Measurements from ENCODE around the gene C1orf87.

Gene C1orf87

GRCh38 chr1:60035921-60036320 is 37.6 kb downstream of the C1orf87 start:
- Histone ChIP-seq H3K36me3 (ENCODE audit: insufficient read depth, low read length) (no peaks in the 10 kb centered on the region), H2AFZ (ENCODE audit: low read length, unreplicated experiment) (no peak overlapping the region), H3K79me2 (ENCODE audit: control insufficient read depth, insufficient read depth, low read length, unreplicated experiment) (no peaks in the 10 kb centered on the region), H3K27ac (ENCODE audit: low read depth, low read length) (no peak overlapping the region), H3K4me1 (ENCODE audit: control insufficient read depth, insufficient read depth, low read length, unreplicated experiment) (no peaks in the 10 kb centered on the region), H3K4me3 (ENCODE audit: low read depth, low read length) (no peak overlapping the region), H3K27me3 (ENCODE audit: insufficient read depth, low read length) (no peaks in the 10 kb centered on the region)

- no peaks in the 10 kb centered on the region for H3K36me3 ChIP-seq (ENCODE audit: insufficient read depth, low read length)
- no peaks in the 10 kb centered on the region for H3K27me3 ChIP-seq (ENCODE audit: insufficient read depth, low read length)
- H3K4me3 ChIP-seq (ENCODE audit: low read depth, low read length) = no peak overlapping the region
- H2AFZ ChIP-seq (ENCODE audit: low read length, unreplicated experiment) = no peak overlapping the region
- H3K27ac ChIP-seq (ENCODE audit: low read depth, low read length) = no peak overlapping the region
- no peaks in the 10 kb centered on the region for H3K79me2 ChIP-seq (ENCODE audit: control insufficient read depth, insufficient read depth, low read length, unreplicated experiment)
- H3K4me1 ChIP-seq (ENCODE audit: control insufficient read depth, insufficient read depth, low read length, unreplicated experiment) = no peaks in the 10 kb centered on the region
Observed at GRCh38 chr1:60034999-60035398, 38.6 kb downstream of the C1orf87 start.

- Histone ChIP-seq H3K36me3 (ENCODE audit: insufficient read depth, low read length) (no peaks in the 10 kb centered on the region), H3K79me2 (ENCODE audit: control insufficient read depth, insufficient read depth, low read length, unreplicated experiment) (no peaks in the 10 kb centered on the region), H3K4me3 (ENCODE audit: low read depth, low read length) (no peak overlapping the region), H2AFZ (ENCODE audit: low read length, unreplicated experiment) (no peak overlapping the region), H3K27me3 (ENCODE audit: insufficient read depth, low read length) (no peaks in the 10 kb centered on the region), H3K4me1 (ENCODE audit: control insufficient read depth, insufficient read depth, low read length, unreplicated experiment) (no peaks in the 10 kb centered on the region), H3K27ac (ENCODE audit: low read depth, low read length) (no peak overlapping the region)
Observed at GRCh38 chr1:60033066-60033465, 40.5 kb downstream of the C1orf87 start.

GRCh38 chr1:60031146-60031545 is 42.4 kb downstream of the C1orf87 start:
- Histone ChIP-seq H2AFZ (ENCODE audit: low read length, unreplicated experiment) (no peak overlapping the region), H3K36me3 (ENCODE audit: insufficient read depth, low read length) (no peaks in the 10 kb centered on the region), H3K4me1 (ENCODE audit: control insufficient read depth, insufficient read depth, low read length, unreplicated experiment) (no peaks in the 10 kb centered on the region), H3K27me3 (ENCODE audit: insufficient read depth, low read length) (peaks cover 2% of the 10 kb centered on the region; the same call in 1 of the 2 replicates), H3K4me3 (ENCODE audit: low read depth, low read length) (no peak overlapping the region), H3K27ac (ENCODE audit: low read depth, low read length) (no peak overlapping the region), H3K79me2 (ENCODE audit: control insufficient read depth, insufficient read depth, low read length, unreplicated experiment) (no peaks in the 10 kb centered on the region)

GRCh38 chr1:60025552-60025951 is 48.0 kb downstream of the C1orf87 start:
- no peak overlapping the region for H3K27ac ChIP-seq (ENCODE audit: low read depth, low read length)
- no peaks in the 10 kb centered on the region for H3K36me3 ChIP-seq (ENCODE audit: insufficient read depth, low read length)
- no peak overlapping the region for H2AFZ ChIP-seq (ENCODE audit: low read length, unreplicated experiment)
- H3K27me3 ChIP-seq (ENCODE audit: insufficient read depth, low read length) = peaks cover 2% of the 10 kb centered on the region; the same call in 1 of the 2 replicates
- no peaks in the 10 kb centered on the region for H3K79me2 ChIP-seq (ENCODE audit: control insufficient read depth, insufficient read depth, low read length, unreplicated experiment)
- H3K4me3 ChIP-seq (ENCODE audit: low read depth, low read length) = no peak overlapping the region
- no peaks in the 10 kb centered on the region for H3K4me1 ChIP-seq (ENCODE audit: control insufficient read depth, insufficient read depth, low read length, unreplicated experiment)

- Histone ChIP-seq H3K4me3 (ENCODE audit: low read depth, low read length) (no peak overlapping the region), H2AFZ (ENCODE audit: low read length, unreplicated experiment) (no peak overlapping the region), H3K4me1 (ENCODE audit: control insufficient read depth, insufficient read depth, low read length, unreplicated experiment) (no peaks in the 10 kb centered on the region), H3K27me3 (ENCODE audit: insufficient read depth, low read length) (no peaks in the 10 kb centered on the region), H3K79me2 (ENCODE audit: control insufficient read depth, insufficient read depth, low read length, unreplicated experiment) (no peaks in the 10 kb centered on the region), H3K36me3 (ENCODE audit: insufficient read depth, low read length) (no peaks in the 10 kb centered on the region), H3K27ac (ENCODE audit: low read depth, low read length) (no peak overlapping the region)
Observed at GRCh38 chr1:60017508-60018205, 55.9 kb downstream of the C1orf87 start.

GRCh38 chr1:60010690-60011089 is 62.9 kb downstream of the C1orf87 start:
- no peak overlapping the region for H3K27ac ChIP-seq (ENCODE audit: low read depth, low read length)
- no peak overlapping the region for H3K4me3 ChIP-seq (ENCODE audit: low read depth, low read length)
- H3K36me3 ChIP-seq (ENCODE audit: insufficient read depth, low read length) = no peaks in the 10 kb centered on the region
- no peak overlapping the region for H2AFZ ChIP-seq (ENCODE audit: low read length, unreplicated experiment)
- H3K27me3 ChIP-seq (ENCODE audit: insufficient read depth, low read length) = no peaks in the 10 kb centered on the region
- H3K79me2 ChIP-seq (ENCODE audit: control insufficient read depth, insufficient read depth, low read length, unreplicated experiment) = no peaks in the 10 kb centered on the region
- no peaks in the 10 kb centered on the region for H3K4me1 ChIP-seq (ENCODE audit: control insufficient read depth, insufficient read depth, low read length, unreplicated experiment)

GRCh38 chr1:60008500-60008899 is 65.1 kb downstream of the C1orf87 start:
- Histone ChIP-seq H2AFZ (ENCODE audit: low read length, unreplicated experiment) (no peak overlapping the region), H3K4me1 (ENCODE audit: control insufficient read depth, insufficient read depth, low read length, unreplicated experiment) (no peaks in the 10 kb centered on the region), H3K4me3 (ENCODE audit: low read depth, low read length) (no peak overlapping the region), H3K79me2 (ENCODE audit: control insufficient read depth, insufficient read depth, low read length, unreplicated experiment) (no peaks in the 10 kb centered on the region), H3K27ac (ENCODE audit: low read depth, low read length) (no peak overlapping the region), H3K36me3 (ENCODE audit: insufficient read depth, low read length) (no peaks in the 10 kb centered on the region), H3K27me3 (ENCODE audit: insufficient read depth, low read length) (no peaks in the 10 kb centered on the region)

GRCh38 chr1:60000625-60001024 is 72.9 kb downstream of the C1orf87 start:
- no peaks in the 10 kb centered on the region for H3K4me1 ChIP-seq (ENCODE audit: control insufficient read depth, insufficient read depth, low read length, unreplicated experiment)
- no peaks in the 10 kb centered on the region for H3K36me3 ChIP-seq (ENCODE audit: insufficient read depth, low read length)
- no peaks in the 10 kb centered on the region for H3K79me2 ChIP-seq (ENCODE audit: control insufficient read depth, insufficient read depth, low read length, unreplicated experiment)
- no peak overlapping the region for H3K4me3 ChIP-seq (ENCODE audit: low read depth, low read length)
- H3K27me3 ChIP-seq (ENCODE audit: insufficient read depth, low read length) = peaks cover 15% of the 10 kb centered on the region; the same call in 1 of the 2 replicates
- no peak overlapping the region for H3K27ac ChIP-seq (ENCODE audit: low read depth, low read length)
- H2AFZ ChIP-seq (ENCODE audit: low read length, unreplicated experiment) = no peak overlapping the region

GRCh38 chr1:59999746-60000145 is 73.8 kb downstream of the C1orf87 start:
- Histone ChIP-seq H3K36me3 (ENCODE audit: insufficient read depth, low read length) (no peaks in the 10 kb centered on the region), H3K4me3 (ENCODE audit: low read depth, low read length) (no peak overlapping the region), H3K79me2 (ENCODE audit: control insufficient read depth, insufficient read depth, low read length, unreplicated experiment) (no peaks in the 10 kb centered on the region), H3K27me3 (ENCODE audit: insufficient read depth, low read length) (peaks cover 15% of the 10 kb centered on the region; the same call in 1 of the 2 replicates), H3K4me1 (ENCODE audit: control insufficient read depth, insufficient read depth, low read length, unreplicated experiment) (no peaks in the 10 kb centered on the region), H3K27ac (ENCODE audit: low read depth, low read length) (no peak overlapping the region), H2AFZ (ENCODE audit: low read length, unreplicated experiment) (no peak overlapping the region)

GRCh38 chr1:59999006-59999405 is 74.6 kb downstream of the C1orf87 start:
- H3K27me3 ChIP-seq (ENCODE audit: insufficient read depth, low read length) = peaks cover 15% of the 10 kb centered on the region; the same call in 1 of the 2 replicates

More at GRCh38 chr1:59999006-59999405, 74.6 kb downstream of the C1orf87 start:
- Histone ChIP-seq H3K27ac (ENCODE audit: low read depth, low read length) (no peak overlapping the region), H2AFZ (ENCODE audit: low read length, unreplicated experiment) (no peak overlapping the region), H3K79me2 (ENCODE audit: control insufficient read depth, insufficient read depth, low read length, unreplicated experiment) (no peaks in the 10 kb centered on the region), H3K4me3 (ENCODE audit: low read depth, low read length) (no peak overlapping the region), H3K4me1 (ENCODE audit: control insufficient read depth, insufficient read depth, low read length, unreplicated experiment) (no peaks in the 10 kb centered on the region), H3K36me3 (ENCODE audit: insufficient read depth, low read length) (no peaks in the 10 kb centered on the region)
